ENCODE results near the gene RAB5IF. TPM values are rescaled to one million over a fixed set of nuclear protein-coding genes. Genes with fewer than 3 reads are reported as not detected.

RAB5IF gene
- total RNA-seq, 1 experiment from 2014 or later: 118 TPM

DNA sequence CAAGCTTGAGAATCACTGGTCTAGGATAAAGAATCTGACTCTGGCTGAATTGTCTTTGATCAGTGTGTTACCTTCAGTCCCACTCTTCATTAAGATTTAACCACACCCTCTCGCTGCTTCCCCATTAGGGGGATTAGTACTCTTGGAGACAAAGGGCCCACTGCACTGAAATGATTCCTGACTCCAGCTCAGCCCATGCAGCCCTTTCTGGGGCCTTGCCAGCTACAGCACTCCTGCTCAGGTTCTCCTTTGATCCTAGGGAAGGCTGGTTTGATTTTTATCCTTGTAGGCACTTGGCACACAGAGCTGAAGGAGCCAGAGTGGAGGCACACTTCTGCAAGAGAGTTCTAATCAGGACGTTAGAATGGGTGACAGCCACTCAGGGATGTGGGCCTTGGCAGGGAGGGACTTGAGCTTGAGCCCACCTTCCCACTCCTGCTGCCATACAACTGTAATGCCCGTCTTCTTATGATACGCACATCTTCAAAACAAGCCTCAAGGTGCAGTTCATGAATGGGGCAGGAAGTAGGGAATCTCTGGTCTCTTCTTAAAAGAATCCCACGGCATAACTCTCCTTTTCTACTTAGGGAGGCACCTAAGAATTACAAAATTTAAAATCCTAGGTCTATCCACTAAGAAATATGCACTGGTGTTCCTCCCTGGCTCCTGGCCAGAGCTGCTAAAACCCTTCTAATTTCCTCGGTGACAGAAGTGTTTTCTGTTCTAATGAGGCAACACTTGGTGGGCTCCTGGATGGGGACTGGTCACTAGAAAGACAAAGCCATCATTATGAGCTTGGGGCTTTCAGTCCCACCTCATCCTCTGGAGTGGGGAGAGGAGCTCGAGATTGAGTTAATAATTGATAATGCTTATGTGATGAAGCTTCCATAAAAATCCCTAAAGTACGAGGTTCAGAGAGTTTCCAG lies 41.9 kb downstream of the RAB5IF start:
- no TSS peak for BruUV-seq (replicated peaks)
- no peak for ATAC-seq

DNA sequence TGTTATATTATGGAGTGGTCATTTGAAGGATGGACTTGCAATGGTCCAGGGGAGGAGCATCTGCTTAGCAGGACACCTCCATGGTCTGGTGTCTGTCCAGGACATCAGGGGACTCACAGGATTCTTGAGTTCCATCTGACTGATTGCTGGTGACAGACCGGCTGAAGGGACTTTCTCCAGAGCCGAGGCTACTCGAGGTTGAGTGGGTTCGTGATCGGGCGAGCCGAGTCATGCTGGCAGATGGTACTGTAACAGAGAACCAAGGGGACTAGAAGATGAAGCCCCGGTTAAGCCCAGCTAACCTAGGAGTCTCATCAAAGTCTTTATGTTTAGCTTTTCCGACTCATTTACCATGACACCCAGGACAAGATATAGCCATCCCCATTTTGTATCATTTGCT lies 47.9 kb downstream of the RAB5IF start:
- no TSS peak for BruUV-seq (replicated peaks)
- in situ Hi-C loops (cut with HindIII; ENCODE audit: low pct_unique_long_range_greater_than_20kb, low sequenced_read_pairs): no loop called here
- TF ChIP-seq POLR2AphosphoS5 (IDR thresholded peaks at IDR 0.05; ENCODE audit: low read depth, low read length) (no peak), SIN3A (IDR thresholded peaks at IDR 0.05; ENCODE audit: borderline replicate concordance, insufficient read depth, low read depth, low read length) (no peak), CTCF (IDR thresholded peaks at IDR 0.05) (no peak), REST (IDR thresholded peaks at IDR 0.05; ENCODE audit: insufficient read depth in 1 of 2, low read depth in 2 of 2, low read length in 1 of 2) (no peak), TCF7L2 (IDR thresholded peaks at IDR 0.05; ENCODE audit: low read depth, low read length) (no peak)

More for the DNA sequence above, 41.9 kb downstream of the RAB5IF start:
- H3K27me3 ChIP-seq (ENCODE audit: control insufficient read depth, insufficient read depth, low read length): no peaks in the 10 kb centered on the region
- H3K9me3 ChIP-seq (ENCODE audit: control insufficient read depth, insufficient read depth, low read depth, low read length): no peaks in the 10 kb centered on the region
- ChIA-PET POLR2A (no interaction called here), CTCF (no interaction called here)
- intact Hi-C loops (cut with micrococcal nuclease; ENCODE audit: unreplicated experiment) (no loop called here), in situ Hi-C loops (cut with HindIII; ENCODE audit: low pct_unique_long_range_greater_than_20kb, low sequenced_read_pairs) (no loop called here)
- H3K27ac ChIP-seq (ENCODE audit: low read length): no peak overlapping the region
- TF ChIP-seq REST (IDR thresholded peaks at IDR 0.05; ENCODE audit: insufficient read depth in 1 of 2, low read depth in 2 of 2, low read length in 1 of 2): no peak
- no peak for TF ChIP-seq CTCF (IDR thresholded peaks at IDR 0.05)
- no peak for TF ChIP-seq TCF7L2 (IDR thresholded peaks at IDR 0.05; ENCODE audit: low read depth, low read length)
- no peak for TF ChIP-seq SIN3A (IDR thresholded peaks at IDR 0.05; ENCODE audit: borderline replicate concordance, insufficient read depth, low read depth, low read length)
- no peak for TF ChIP-seq POLR2AphosphoS5 (IDR thresholded peaks at IDR 0.05; ENCODE audit: low read depth, low read length)
- no peak for DNase-seq (ENCODE audit: low read depth, low spot score)
- H3K36me3 ChIP-seq (ENCODE audit: control insufficient read depth, insufficient read depth, low read length): no peaks in the 10 kb centered on the region
- no peak overlapping the region for H3K4me3 ChIP-seq (ENCODE audit: low read depth in 2 of 2, low read length in 2 of 2)
- H3K4me1 ChIP-seq (ENCODE audit: control insufficient read depth, insufficient read depth, low read length): peaks cover 8% of the 10 kb centered on the region

More for the DNA sequence above, 47.9 kb downstream of the RAB5IF start:
- intact Hi-C loops (cut with micrococcal nuclease; ENCODE audit: unreplicated experiment): no loop called here
- Histone ChIP-seq H3K9me3 (ENCODE audit: control insufficient read depth, insufficient read depth, low read depth, low read length) (no peaks in the 10 kb centered on the region), H3K36me3 (ENCODE audit: control insufficient read depth, insufficient read depth, low read length) (no peaks in the 10 kb centered on the region), H3K4me3 (ENCODE audit: low read depth in 2 of 2, low read length in 2 of 2) (no peak overlapping the region), H3K4me1 (ENCODE audit: control insufficient read depth, insufficient read depth, low read length) (no peaks in the 10 kb centered on the region), H3K27ac (ENCODE audit: low read length) (no peak overlapping the region), H3K27me3 (ENCODE audit: control insufficient read depth, insufficient read depth, low read length) (no peaks in the 10 kb centered on the region)
- no peak for ATAC-seq
- POLR2A ChIA-PET: no interaction called here
- DNase-seq (ENCODE audit: low read depth, low spot score): no peak
- CTCF ChIA-PET: no interaction called here

All from Panc1 (cell line).